Measurements from ENCODE around the gene RAB1A. TPM values are rescaled to one million over a fixed set of nuclear protein-coding genes. Genes with fewer than 3 reads are reported as not detected.

RAB1A gene
- total and polyA plus RNA-seq, 10 of the 15 experiments (the other 5 are each of a cell fraction or from before 2014, with no cell fraction given): 48.9 to 171 (median 83.4) TPM

DNA sequence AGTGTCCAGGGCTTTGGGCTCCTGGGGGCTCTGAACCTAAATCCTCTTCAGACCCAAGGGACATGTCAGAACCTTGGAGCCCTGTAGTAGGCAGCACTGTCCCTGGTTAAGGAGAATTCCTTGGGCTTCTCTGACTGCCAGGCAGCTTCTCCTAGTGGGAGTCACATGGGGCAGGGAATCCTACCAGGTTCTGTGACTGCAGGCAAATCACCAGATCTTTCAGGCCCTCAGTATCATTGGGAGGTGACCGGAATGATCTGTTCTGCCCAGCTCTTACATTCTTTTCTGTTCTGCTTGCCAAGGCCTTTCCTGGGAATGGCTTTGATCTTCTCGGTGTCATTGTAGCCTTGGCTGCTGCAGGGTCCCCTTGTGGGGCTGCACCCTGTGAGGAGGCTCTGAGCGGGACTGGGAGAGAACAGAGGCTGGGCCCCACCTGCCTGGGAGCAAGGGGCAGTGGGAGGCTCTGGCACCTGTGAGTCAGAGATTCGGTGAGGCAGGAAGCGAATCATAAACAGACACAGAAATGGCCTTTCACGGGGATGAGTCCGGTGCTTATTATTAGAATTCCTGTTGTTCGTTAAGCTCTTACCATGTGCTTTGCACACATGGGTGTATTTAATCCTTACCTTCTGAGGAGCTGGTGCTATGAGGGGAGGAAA, 59.6 kb downstream of the RAB1A start:
- H3K9ac ChIP-seq (ENCODE audit: control insufficient read depth, insufficient read depth, low read length): no peak overlapping the region
- WGBS (ENCODE audit: insufficient coverage, insufficient replicate concordance, low lambda C conversion rate, missing lambda C conversion rate): 65% methylated on average over 8 of the region's 8 CpGs
- H3K36me3 ChIP-seq (ENCODE audit: control insufficient read depth in 2 of 2, insufficient read depth in 2 of 2, low read length in 1 of 2): peaks cover 10 to 24% of the 10 kb centered on the region in 2 experiments
- ATAC-seq: no peak
- no peak for DNase-seq (ENCODE audit: low read depth, low spot score)
- no peak overlapping the region for H2AFZ ChIP-seq (ENCODE audit: control insufficient read depth, low read depth, low read length)
- ChIA-PET POLR2A (no interaction called here), SMC1A (ENCODE audit: uncharacterized antibody, unreplicated experiment) (interaction anchor here (0.7 to 1.3 kb wide), 2 partner anchors 122 to 185 kb away, joined by 3 to 5 read pairs; no protein-coding TSS in a partner anchor), RAD21 (ENCODE audit: unreplicated experiment) (no interaction called here), CTCF (interaction anchor here (1.1 kb wide), 1 partner anchor 99 kb away, joined by 6 read pairs; no protein-coding TSS in a partner anchor)
- no TSS peak for BruUV-seq (replicated peaks)
- no peaks in the 10 kb centered on the region; the same call in 1 of the 2 replicates for H3K79me2 ChIP-seq (ENCODE audit: control insufficient read depth, insufficient read depth, low read length)
- TF ChIP-seq BMI1 (IDR thresholded peaks at IDR 0.05; ENCODE audit: borderline replicate concordance) (no peak), MYC (IDR thresholded peaks at IDR 0.05; ENCODE audit: insufficient read depth, insufficient read length, insufficient replicate concordance, low read length, severe bottlenecking) (no peak), SIX5 (IDR thresholded peaks at IDR 0.05; ENCODE audit: low read depth, low read length, severe bottlenecking) (no peak), ASH2L (IDR thresholded peaks at IDR 0.05; ENCODE audit: borderline replicate concordance, low read depth) (no peak), NFIC (IDR thresholded peaks at IDR 0.05; ENCODE audit: low read depth, low read length) (no peak), MXI1 (IDR thresholded peaks at IDR 0.05; ENCODE audit: low read depth, low read length) (no peak), IKZF1 (conservative IDR thresholded peaks at IDR 0.05) (no peak), RAD21 (IDR thresholded peaks at IDR 0.05; ENCODE audit: insufficient read depth, low read depth, low read length) (no peak)
- H3K4me3 ChIP-seq: no peak overlapping the region
- no peak for FAIRE-seq
- no peaks in the 10 kb centered on the region for H3K9me3 ChIP-seq (replicated peaks; ENCODE audit: control insufficient read depth, insufficient read depth, low read length)
- H3K4me2 ChIP-seq (ENCODE audit: control insufficient read depth, insufficient read depth): no peak overlapping the region
- H4K20me1 ChIP-seq (ENCODE audit: control insufficient read depth, insufficient read depth): no peaks in the 10 kb centered on the region
- H3K27ac ChIP-seq (ENCODE audit: control insufficient read depth, insufficient read depth): no peak overlapping the region
- in situ Hi-C loops (cut with MboI): loop anchor here (5.0 kb wide), 2 partner anchors 117 to 492 kb away; no protein-coding TSS in a partner anchor
- intact Hi-C loops (cut with micrococcal nuclease; ENCODE audit: unreplicated experiment): no loop called here
- no peaks in the 10 kb centered on the region for H3K27me3 ChIP-seq (replicated peaks in 1 of 2; ENCODE audit: control insufficient read depth in 2 of 2, insufficient read depth in 2 of 2, low read length in 1 of 2)
- H3K4me1 ChIP-seq (ENCODE audit: control insufficient read depth, insufficient read depth, low read length): peaks cover 16% of the 10 kb centered on the region

Data from GM12878 (cell line).